ENCODE results near the gene DDX25. TPM values are rescaled to one million over a fixed set of nuclear protein-coding genes. Genes with fewer than 3 reads are reported as not detected.

The DDX25 gene
- total and polyA plus RNA-seq, 10 of the 15 experiments (the other 5 are each of a cell fraction or from before 2014, with no cell fraction given), result 0.05 TPM; not detected in 9

- TF ChIP-seq, protein P1, sequence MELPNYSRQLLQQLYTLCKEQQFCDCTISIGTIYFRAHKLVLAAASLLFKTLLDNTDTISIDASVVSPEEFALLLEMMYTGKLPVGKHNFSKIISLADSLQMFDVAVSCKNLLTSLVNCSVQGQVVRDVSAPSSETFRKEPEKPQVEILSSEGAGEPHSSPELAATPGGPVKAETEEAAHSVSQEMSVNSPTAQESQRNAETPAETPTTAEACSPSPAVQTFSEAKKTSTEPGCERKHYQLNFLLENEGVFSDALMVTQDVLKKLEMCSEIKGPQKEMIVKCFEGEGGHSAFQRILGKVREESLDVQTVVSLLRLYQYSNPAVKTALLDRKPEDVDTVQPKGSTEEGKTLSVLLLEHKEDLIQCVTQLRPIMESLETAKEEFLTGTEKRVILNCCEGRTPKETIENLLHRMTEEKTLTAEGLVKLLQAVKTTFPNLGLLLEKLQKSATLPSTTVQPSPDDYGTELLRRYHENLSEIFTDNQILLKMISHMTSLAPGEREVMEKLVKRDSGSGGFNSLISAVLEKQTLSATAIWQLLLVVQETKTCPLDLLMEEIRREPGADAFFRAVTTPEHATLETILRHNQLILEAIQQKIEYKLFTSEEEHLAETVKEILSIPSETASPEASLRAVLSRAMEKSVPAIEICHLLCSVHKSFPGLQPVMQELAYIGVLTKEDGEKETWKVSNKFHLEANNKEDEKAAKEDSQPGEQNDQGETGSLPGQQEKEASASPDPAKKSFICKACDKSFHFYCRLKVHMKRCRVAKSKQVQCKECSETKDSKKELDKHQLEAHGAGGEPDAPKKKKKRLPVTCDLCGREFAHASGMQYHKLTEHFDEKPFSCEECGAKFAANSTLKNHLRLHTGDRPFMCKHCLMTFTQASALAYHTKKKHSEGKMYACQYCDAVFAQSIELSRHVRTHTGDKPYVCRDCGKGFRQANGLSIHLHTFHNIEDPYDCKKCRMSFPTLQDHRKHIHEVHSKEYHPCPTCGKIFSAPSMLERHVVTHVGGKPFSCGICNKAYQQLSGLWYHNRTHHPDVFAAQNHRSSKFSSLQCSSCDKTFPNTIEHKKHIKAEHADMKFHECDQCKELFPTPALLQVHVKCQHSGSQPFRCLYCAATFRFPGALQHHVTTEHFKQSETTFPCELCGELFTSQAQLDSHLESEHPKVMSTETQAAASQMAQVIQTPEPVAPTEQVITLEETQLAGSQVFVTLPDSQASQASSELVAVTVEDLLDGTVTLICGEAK (IDR thresholded peaks at IDR 0.05; ENCODE audit: borderline replicate concordance), result peak; percentile 16; the same call in 1 of the 2 replicates
- no peak for TF ChIP-seq KDM1A (IDR thresholded peaks at IDR 0.05; ENCODE audit: borderline replicate concordance)
- TF ChIP-seq NKRF (conservative IDR thresholded peaks at IDR 0.05), result no peak
These were observed 34.1 kb downstream of the DDX25 start (continued) for GRCh38 chr11:125938418-125938817.

GRCh38 chr11:125939081-125939521 lies 34.8 kb downstream of the DDX25 start:
- TF ChIP-seq, protein P2, sequence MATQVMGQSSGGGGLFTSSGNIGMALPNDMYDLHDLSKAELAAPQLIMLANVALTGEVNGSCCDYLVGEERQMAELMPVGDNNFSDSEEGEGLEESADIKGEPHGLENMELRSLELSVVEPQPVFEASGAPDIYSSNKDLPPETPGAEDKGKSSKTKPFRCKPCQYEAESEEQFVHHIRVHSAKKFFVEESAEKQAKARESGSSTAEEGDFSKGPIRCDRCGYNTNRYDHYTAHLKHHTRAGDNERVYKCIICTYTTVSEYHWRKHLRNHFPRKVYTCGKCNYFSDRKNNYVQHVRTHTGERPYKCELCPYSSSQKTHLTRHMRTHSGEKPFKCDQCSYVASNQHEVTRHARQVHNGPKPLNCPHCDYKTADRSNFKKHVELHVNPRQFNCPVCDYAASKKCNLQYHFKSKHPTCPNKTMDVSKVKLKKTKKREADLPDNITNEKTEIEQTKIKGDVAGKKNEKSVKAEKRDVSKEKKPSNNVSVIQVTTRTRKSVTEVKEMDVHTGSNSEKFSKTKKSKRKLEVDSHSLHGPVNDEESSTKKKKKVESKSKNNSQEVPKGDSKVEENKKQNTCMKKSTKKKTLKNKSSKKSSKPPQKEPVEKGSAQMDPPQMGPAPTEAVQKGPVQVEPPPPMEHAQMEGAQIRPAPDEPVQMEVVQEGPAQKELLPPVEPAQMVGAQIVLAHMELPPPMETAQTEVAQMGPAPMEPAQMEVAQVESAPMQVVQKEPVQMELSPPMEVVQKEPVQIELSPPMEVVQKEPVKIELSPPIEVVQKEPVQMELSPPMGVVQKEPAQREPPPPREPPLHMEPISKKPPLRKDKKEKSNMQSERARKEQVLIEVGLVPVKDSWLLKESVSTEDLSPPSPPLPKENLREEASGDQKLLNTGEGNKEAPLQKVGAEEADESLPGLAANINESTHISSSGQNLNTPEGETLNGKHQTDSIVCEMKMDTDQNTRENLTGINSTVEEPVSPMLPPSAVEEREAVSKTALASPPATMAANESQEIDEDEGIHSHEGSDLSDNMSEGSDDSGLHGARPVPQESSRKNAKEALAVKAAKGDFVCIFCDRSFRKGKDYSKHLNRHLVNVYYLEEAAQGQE (IDR thresholded peaks at IDR 0.05; ENCODE audit: low read depth, low read length), result no peak
- TF ChIP-seq RAD21 (IDR thresholded peaks at IDR 0.05; ENCODE audit: insufficient read depth, low read depth, low read length) (no peak), CREB1 (IDR thresholded peaks at IDR 0.05; ENCODE audit: low read depth) (no peak)
- SMC1A ChIA-PET (ENCODE audit: uncharacterized antibody, unreplicated experiment), result interaction anchor here (1.3 to 1.7 kb wide), 2 partner anchors 254 to 262 kb away, joined by 4 to 6 read pairs; no protein-coding TSS in a partner anchor
- no peaks in the 10 kb centered on the region; a peak in 1 of 4 replicates for H3K27me3 ChIP-seq (replicated peaks in 1 of 2; ENCODE audit: control insufficient read depth in 2 of 2, insufficient read depth in 2 of 2, low read length in 1 of 2)
- H3K4me2 ChIP-seq (ENCODE audit: control insufficient read depth, insufficient read depth), result no peak overlapping the region
- no TSS peak for BruUV-seq (replicated peaks)
- H2AFZ ChIP-seq (ENCODE audit: control insufficient read depth, low read depth, low read length), result no peak overlapping the region; the same call in 1 of the 2 replicates
- POLR2A ChIA-PET, result no interaction called here
- H3K9me3 ChIP-seq (replicated peaks; ENCODE audit: control insufficient read depth, insufficient read depth, low read length), result no peaks in the 10 kb centered on the region
- DNase-seq (ENCODE audit: low read depth, low spot score), result no peak
- H3K79me2 ChIP-seq (ENCODE audit: control insufficient read depth, insufficient read depth, low read length), result no peaks in the 10 kb centered on the region
- no peak overlapping the region for H3K27ac ChIP-seq (ENCODE audit: control insufficient read depth, insufficient read depth)
- no peaks in the 10 kb centered on the region for H4K20me1 ChIP-seq (ENCODE audit: control insufficient read depth, insufficient read depth)
- no peak for ATAC-seq
- in situ Hi-C loops (cut with MboI), result no loop called here
- RAD21 ChIA-PET (ENCODE audit: unreplicated experiment), result no interaction called here
- FAIRE-seq, result no peak
- WGBS (ENCODE audit: insufficient coverage, insufficient replicate concordance, low lambda C conversion rate, missing lambda C conversion rate), result 64% methylated on average over 4 of the region's 4 CpGs
- CTCF ChIA-PET, result interaction anchor here (2.6 to 12.1 kb wide), 2 partner anchors 15 to 252 kb away, joined by 5 to 220 read pairs; no protein-coding TSS in a partner anchor
- H3K9ac ChIP-seq (ENCODE audit: control insufficient read depth, insufficient read depth, low read length), result no peak overlapping the region
- no peak overlapping the region for H3K4me3 ChIP-seq
- no peaks in the 10 kb centered on the region for H3K36me3 ChIP-seq (ENCODE audit: control insufficient read depth in 2 of 2, insufficient read depth in 2 of 2, low read length in 1 of 2)
- no peaks in the 10 kb centered on the region for H3K4me1 ChIP-seq (ENCODE audit: control insufficient read depth, insufficient read depth, low read length)
- intact Hi-C loops (cut with micrococcal nuclease; ENCODE audit: unreplicated experiment), result no loop called here

Data from GM12878 (cell line).